Astrocyte of the spinal cord (primary cell): Measurements from ENCODE around the gene FBXO3.

Source experiments
- DNase-seq: peaks from one replicate; pipeline ENCODE4 v3.0.0; 2011; ENCODE audit warnings: low read depth, low spot score
- H3K4me3 ChIP-seq: 2 replicates; pipeline ENCODE4 v1.5.1; 2011; ENCODE audit warnings: low read depth, mild to moderate bottlenecking, low read length, moderate library complexity
- CTCF ChIP-seq: IDR thresholded peaks from 2 replicates; pipeline ENCODE4 v1.5.1; 2012; ENCODE audit warnings: low read depth, mild to moderate bottlenecking, low read length, inconsistent platforms
- in situ Hi-C: cut with HindIII; loops from 2 replicates; pipeline ENCODE4 v1.10.0; 2017; ENCODE audit warnings: low sequenced_read_pairs

The FBXO3 gene

GRCh38 chr11:33706546-33706945, 67.8 kb downstream of the FBXO3 start:
- no peak overlapping the region for H3K4me3 ChIP-seq
- in situ Hi-C loops: no loop called here
- no peak for DNase-seq
- no peak for TF ChIP-seq CTCF

GRCh38 chr11:33704240-33705002, 69.9 kb downstream of the FBXO3 start:
- no peak for TF ChIP-seq CTCF
- no peak overlapping the region for H3K4me3 ChIP-seq
- no peak for DNase-seq
- in situ Hi-C loops: no loop called here

GRCh38 chr11:33703788-33704187, 70.5 kb downstream of the FBXO3 start:
- TF ChIP-seq CTCF: no peak
- H3K4me3 ChIP-seq: no peak overlapping the region
- no peak for DNase-seq
- in situ Hi-C loops: no loop called here

GRCh38 chr11:33703234-33703633, 71.1 kb downstream of the FBXO3 start:
- no peak for DNase-seq
- no peak for TF ChIP-seq CTCF
- in situ Hi-C loops: no loop called here
- H3K4me3 ChIP-seq: no peak overlapping the region

- in situ Hi-C loops: no loop called here
- peak; percentile 82 for DNase-seq
- no peak for TF ChIP-seq CTCF
- peak overlapping the region; percentile 3 for H3K4me3 ChIP-seq
Measured at GRCh38 chr11:33701302-33702230, 72.8 kb downstream of the FBXO3 start.

GRCh38 chr11:33700502-33701271, 73.6 kb downstream of the FBXO3 start, which contains the start of gene C11orf91:
C11orf91 (minus strand) TSS chr11:33700826; CDS start chr11:33700740, 86 bp downstream.
- in situ Hi-C loops: no loop called here
- DNase-seq: peak; percentile 98
- TF ChIP-seq CTCF: no peak
- peak within 1 kb of the TSS; percentile 49 for H3K4me3 ChIP-seq
